HG02970 (cell line): ENCODE results near the gene HPS1.

Experiments used
- ATAC-seq: cut with Tn5 transposase; IDR thresholded peaks from one replicate; pipeline ENCODE4 v1.9.1; 2021; ENCODE audit warnings: mild to moderate bottlenecking, moderate library complexity, moderate number of reproducible peaks; ENCODE audit not compliant: unreplicated experiment, low FRiP score

HPS1 gene

GRCh38 chr10:98370831-98371820 is 75.6 kb downstream of the HPS1 start:
- ATAC-seq: no peak

DNA sequence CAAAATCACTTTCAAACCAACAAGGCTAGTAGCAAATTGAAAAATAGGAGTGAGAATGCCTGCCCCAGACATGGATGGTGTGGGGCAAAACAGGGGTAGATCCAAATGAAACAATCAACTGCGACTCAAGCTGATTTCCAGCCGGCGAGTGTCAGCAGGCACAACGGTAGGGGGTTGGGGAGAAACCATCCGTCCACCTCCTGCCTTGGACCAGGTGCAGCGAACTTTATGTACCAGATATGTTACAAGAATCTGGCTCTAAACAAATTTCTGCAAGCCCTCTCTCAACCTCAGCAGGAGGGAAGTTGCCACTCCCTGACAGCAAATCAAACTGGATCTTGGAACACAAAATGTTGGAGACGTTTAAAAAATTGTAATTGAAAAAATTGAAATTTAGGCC is 76.9 kb downstream of the HPS1 start:
- ATAC-seq: no peak

DNA sequence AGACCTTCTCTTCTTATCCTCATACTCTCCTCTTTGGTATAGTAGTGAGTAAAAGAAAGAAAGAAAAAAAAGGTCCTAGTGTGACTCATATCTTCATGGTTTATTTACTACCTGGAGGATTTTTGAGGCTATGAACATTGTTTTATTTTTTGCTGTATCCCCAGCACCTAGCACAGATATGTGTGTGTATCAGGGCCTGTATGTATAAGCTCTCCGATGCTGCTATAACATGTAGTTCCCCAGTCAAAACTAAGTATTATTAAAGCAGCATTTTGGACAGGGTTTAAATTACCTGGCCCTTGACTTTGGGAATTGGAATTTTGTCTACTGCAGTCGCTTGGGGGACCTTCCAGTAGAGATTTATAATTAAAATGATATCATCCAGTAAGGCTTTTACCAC is 78.1 kb downstream of the HPS1 start:
- no peak for ATAC-seq

DNA sequence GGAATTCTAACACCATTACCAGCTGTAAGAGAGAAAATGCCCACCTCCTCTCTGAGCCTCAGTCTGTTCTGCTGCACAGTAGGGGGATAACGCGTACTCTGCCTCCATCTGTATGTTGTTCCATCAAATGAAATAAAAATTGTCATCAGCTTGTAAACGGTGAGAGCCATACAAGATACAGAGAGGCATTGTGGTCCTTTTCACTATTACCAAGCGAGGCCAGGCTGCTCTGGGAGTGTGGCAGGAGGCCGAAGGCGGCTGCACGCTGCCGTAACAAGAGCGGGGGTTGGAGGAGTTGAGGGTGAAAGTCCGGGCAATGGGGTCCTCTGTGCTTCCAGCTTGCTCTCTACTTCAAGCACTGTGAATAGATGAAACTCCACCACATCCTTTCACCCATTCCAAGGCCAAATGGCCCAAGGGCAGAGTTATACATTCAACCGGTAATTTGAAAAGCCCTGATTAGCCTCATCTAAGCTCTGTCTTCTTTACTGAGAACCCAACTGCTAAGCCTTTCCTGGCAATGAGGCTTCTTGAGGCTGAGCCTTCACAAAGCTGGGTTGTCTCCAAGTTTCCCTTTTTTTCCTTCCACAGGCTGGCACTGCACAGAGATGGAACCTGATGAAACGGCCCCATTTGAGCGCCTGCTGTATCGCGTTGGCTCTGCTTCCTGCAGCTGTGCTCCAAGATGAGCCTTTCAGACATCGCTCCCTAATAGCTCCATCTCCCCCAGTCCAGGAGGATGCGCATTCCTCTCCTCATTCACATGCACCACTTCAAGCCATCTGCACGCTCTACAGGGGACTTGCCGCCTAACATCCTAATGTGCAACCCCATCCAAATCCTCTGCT is 78.9 kb downstream of the HPS1 start:
- no peak for ATAC-seq
